ENCODE data around the gene NNAT. TPM values are rescaled to one million over a fixed set of nuclear protein-coding genes. Genes with fewer than 3 reads are reported as not detected.

Gene NNAT
- polyA plus RNA-seq, 1 donor from 2014 or later = 996 TPM

GRCh38 chr20:37479266-37479665 lies 41.8 kb upstream of the NNAT start:
- H3K9ac ChIP-seq (ENCODE audit: low read length) = no peak overlapping the region
- no peaks in the 10 kb centered on the region for H3K9me3 ChIP-seq (ENCODE audit: low read length)
- no peaks in the 10 kb centered on the region for H3F3A ChIP-seq (ENCODE audit: insufficient read depth, low read length, poor library complexity, severe bottlenecking)
- TF ChIP-seq SMC3 (conservative IDR thresholded peaks at IDR 0.05; ENCODE audit: poor library complexity) = no peak
- no peak for TF ChIP-seq TAF1 (IDR thresholded peaks at IDR 0.05; ENCODE audit: low read depth)
- no peak for TF ChIP-seq MXI1 (conservative IDR thresholded peaks at IDR 0.05; ENCODE audit: poor library complexity, severe bottlenecking)
- no peak for TF ChIP-seq EP300 (conservative IDR thresholded peaks at IDR 0.05; ENCODE audit: poor library complexity, severe bottlenecking)
- no peak for TF ChIP-seq POLR2AphosphoS5 (IDR thresholded peaks at IDR 0.05)
- no peak for TF ChIP-seq RAD21 (conservative IDR thresholded peaks at IDR 0.05)
- TF ChIP-seq REST (IDR thresholded peaks at IDR 0.05; ENCODE audit: borderline replicate concordance) = no peak
- TF ChIP-seq CTCF (IDR thresholded peaks at IDR 0.05; ENCODE audit: poor library complexity, severe bottlenecking) = no peak
- TF ChIP-seq EZH2 (IDR thresholded peaks at IDR 0.05; ENCODE audit: borderline replicate concordance, insufficient read depth, low read length, poor library complexity, severe bottlenecking) = no peak
- H4K20me1 ChIP-seq (ENCODE audit: insufficient read depth) = no peaks in the 10 kb centered on the region
- no peaks in the 10 kb centered on the region for H3K27me3 ChIP-seq (ENCODE audit: insufficient read depth, low read depth, low read length)
- H3K27ac ChIP-seq (ENCODE audit: low read length) = no peak overlapping the region
- H2AFZ ChIP-seq (ENCODE audit: low read depth, low read length) = no peak overlapping the region
- no peaks in the 10 kb centered on the region for H3K79me2 ChIP-seq (replicated peaks; ENCODE audit: insufficient read depth, low read length)
- H3K9me2 ChIP-seq (ENCODE audit: insufficient read depth, low read length) = no peaks in the 10 kb centered on the region
- no peak overlapping the region for H3K4me2 ChIP-seq (ENCODE audit: low read length)
- no peaks in the 10 kb centered on the region for H3K36me3 ChIP-seq (ENCODE audit: insufficient read depth, low read length)
- H3K4me3 ChIP-seq (ENCODE audit: low read length) = no peak overlapping the region

- H3K9me2 ChIP-seq (ENCODE audit: insufficient read depth, low read length) = no peaks in the 10 kb centered on the region
- no peak overlapping the region for H2AFZ ChIP-seq (ENCODE audit: low read depth, low read length)
- no peaks in the 10 kb centered on the region for H3K27me3 ChIP-seq (ENCODE audit: insufficient read depth, low read depth, low read length)
- H3K36me3 ChIP-seq (ENCODE audit: insufficient read depth, low read length) = no peaks in the 10 kb centered on the region
- no peak for TF ChIP-seq EP300 (conservative IDR thresholded peaks at IDR 0.05; ENCODE audit: poor library complexity, severe bottlenecking)
- TF ChIP-seq EZH2 (IDR thresholded peaks at IDR 0.05; ENCODE audit: borderline replicate concordance, insufficient read depth, low read length, poor library complexity, severe bottlenecking) = no peak
- no peak for TF ChIP-seq RAD21 (conservative IDR thresholded peaks at IDR 0.05)
- no peak for TF ChIP-seq CTCF (IDR thresholded peaks at IDR 0.05; ENCODE audit: poor library complexity, severe bottlenecking)
- no peak for TF ChIP-seq MXI1 (conservative IDR thresholded peaks at IDR 0.05; ENCODE audit: poor library complexity, severe bottlenecking)
- TF ChIP-seq TAF1 (IDR thresholded peaks at IDR 0.05; ENCODE audit: low read depth) = no peak
- no peak for TF ChIP-seq SMC3 (conservative IDR thresholded peaks at IDR 0.05; ENCODE audit: poor library complexity)
- no peak for TF ChIP-seq POLR2AphosphoS5 (IDR thresholded peaks at IDR 0.05)
- no peak for TF ChIP-seq REST (IDR thresholded peaks at IDR 0.05; ENCODE audit: borderline replicate concordance)
- no peak overlapping the region for H3K9ac ChIP-seq (ENCODE audit: low read length)
- H3K4me3 ChIP-seq (ENCODE audit: low read length) = no peak overlapping the region
- no peaks in the 10 kb centered on the region for H3K79me2 ChIP-seq (replicated peaks; ENCODE audit: insufficient read depth, low read length)
- H3K9me3 ChIP-seq (ENCODE audit: low read length) = no peaks in the 10 kb centered on the region
- H3K27ac ChIP-seq (ENCODE audit: low read length) = no peak overlapping the region
- H3K4me2 ChIP-seq (ENCODE audit: low read length) = no peak overlapping the region
- no peaks in the 10 kb centered on the region for H3F3A ChIP-seq (ENCODE audit: insufficient read depth, low read length, poor library complexity, severe bottlenecking)
- no peaks in the 10 kb centered on the region for H4K20me1 ChIP-seq (ENCODE audit: insufficient read depth)
Measured at GRCh38 chr20:37479925-37480691, 40.9 kb upstream of the NNAT start.

Measured in neural cell (in vitro differentiated cells).